ENCODE results near the gene FILIP1L.
"Not testable (repeated sequence)": the region's sequence is repeated elsewhere in the genome, so short reads cannot be mapped to it uniquely, and the experiment has no call there.

Gene FILIP1L

DNA sequence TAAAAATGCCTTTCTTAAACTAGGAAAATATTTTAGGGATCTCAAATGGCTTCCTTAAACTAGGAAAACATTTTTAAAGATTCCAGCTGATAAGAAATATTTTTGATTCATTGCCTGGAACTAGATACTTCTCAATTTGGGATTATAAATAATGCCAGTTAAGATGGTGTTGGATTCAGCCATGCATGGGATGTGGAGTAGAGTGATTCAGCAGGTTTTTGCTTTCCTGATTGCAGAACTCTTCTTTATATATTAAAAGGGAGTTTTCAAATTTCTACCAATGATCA is 15.6 kb downstream of the FILIP1L start:
- DNase-seq (ENCODE audit: low read depth) = no peak

DNA sequence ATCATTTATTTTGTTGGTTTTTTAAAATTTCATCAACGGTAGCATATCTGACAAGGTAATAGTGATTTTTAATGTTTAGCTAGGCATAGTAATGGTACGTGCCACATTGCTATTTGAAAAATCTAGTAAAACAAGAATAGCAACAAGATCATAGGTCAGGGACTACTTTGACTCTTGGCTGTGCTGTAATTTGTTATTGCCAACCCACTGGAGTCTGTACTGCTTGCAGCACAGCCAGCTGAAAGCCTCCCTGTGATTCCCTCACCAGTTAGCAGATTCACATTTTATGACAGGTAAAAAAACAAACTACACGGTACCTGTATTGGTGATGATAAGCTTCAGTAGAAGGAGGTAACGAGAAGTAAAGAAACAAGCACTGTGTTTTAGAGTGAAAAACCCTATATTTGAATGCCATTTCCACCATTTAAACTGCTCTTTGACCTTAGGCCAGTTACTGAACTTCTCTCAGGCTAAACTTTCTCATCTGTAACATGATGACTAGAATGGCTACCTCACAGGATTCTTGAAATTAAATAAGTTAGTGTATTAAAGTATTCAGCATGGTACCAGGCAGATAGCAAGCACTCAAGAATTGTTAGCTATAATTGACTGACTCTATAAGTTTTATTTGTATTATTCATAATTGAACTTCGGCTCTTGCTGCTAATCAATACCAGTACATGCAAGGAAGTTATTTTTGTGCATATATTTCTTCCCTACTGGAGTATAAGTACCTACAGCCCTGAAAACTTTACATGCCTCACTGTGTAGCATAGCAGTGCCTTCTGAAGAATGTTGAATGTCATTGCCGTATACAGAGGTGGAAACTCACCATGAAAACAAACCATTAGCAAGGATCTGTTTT is 16.1 kb downstream of the FILIP1L start:
- no peak for DNase-seq (ENCODE audit: low read depth)

DNA sequence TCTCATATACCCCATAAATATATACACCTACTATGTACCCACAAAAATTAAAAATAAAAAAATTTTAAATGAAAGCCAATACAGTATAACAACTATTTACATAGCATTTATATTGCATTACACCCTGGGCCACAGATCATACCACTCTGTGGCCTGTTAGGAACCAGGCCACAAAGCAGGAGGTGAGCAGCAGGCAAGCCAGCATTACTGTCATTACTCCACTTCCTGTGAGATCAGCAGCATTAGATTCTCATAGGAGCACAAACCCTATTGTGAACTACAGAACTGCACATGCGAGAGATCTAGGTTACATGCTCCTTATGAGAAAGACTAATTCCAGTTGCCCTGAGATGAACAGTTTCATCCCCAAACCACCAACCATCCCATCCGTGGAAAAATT is 17.4 kb downstream of the FILIP1L start:
- DNase-seq (ENCODE audit: low read depth) = no peak

GRCh38 chr3:100096286-100096685 is 18.0 kb downstream of the FILIP1L start:
- DNase-seq (ENCODE audit: low read depth) = not testable (repeated sequence)

DNA sequence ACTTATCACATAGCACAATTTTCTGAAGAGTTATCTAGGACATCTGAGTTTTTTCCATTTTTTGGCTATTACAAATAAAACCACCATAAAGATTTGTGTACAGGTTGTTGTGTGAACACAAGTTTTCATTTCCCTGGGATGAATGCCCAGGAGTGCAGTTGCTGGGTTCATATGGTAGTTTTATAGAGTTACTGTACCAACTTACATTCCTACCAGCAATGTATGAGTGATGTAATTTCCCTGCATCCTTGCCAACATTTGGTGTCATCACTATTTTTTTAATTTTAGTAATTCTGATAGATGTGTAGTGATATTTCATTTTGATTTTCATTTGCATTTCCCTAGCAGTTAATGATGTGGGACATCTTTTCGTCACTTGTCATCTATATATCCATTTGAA is 20.5 kb downstream of the FILIP1L start:
- no peak for DNase-seq (ENCODE audit: low read depth)

DNA sequence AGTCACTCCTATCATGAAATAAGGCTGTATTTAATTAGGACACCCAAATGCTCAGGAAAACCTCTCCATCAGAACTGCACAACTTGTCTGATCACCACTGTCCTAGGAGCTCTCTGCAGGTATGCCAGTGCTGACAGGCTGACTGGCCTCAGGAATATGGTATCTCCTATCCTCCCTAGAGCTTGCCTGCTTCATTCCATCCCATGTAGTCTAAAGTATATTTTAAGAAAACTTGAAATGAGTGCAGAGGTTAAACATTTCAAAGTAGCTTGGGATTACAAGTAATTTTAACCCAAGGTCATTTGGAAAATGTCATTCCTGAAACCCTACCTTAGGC is 23.7 kb downstream of the FILIP1L start:
- DNase-seq (ENCODE audit: low read depth) = no peak

- no peak for DNase-seq (ENCODE audit: low read depth)
These were observed 24.3 kb downstream of the FILIP1L start for GRCh38 chr3:100089812-100090668.

DNA sequence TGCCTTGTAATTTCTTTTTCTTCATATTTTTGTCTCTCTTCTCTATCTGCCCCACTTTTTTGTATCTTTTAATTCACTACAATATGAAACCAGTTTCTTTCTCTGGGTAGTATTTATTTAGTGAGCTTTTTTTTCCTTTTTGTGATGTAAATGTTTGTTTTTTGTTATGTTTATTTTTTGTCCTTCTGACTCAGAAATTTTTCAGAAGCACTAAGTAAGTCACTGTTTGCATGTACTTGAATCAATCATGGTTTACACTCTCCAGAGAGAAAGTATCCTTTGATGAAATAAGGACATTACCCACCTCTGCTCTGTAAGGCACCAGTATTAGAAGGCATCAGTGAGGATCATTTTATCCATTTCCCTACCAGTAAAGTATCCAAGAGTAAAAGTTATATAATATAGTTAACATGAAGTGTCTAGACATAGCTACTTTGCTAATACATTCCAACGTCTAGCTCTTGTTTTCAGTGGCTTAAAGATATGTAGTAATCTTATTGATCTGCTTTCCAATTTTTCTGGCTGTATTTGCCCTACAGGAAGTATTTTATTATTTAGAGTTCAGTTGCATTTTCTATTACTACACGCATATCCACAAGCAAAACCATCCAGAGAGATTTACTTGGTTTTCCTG is 25.4 kb downstream of the FILIP1L start:
- no peak for DNase-seq (ENCODE audit: low read depth)

- DNase-seq (ENCODE audit: low read depth) = no peak
These were observed 27.1 kb downstream of the FILIP1L start for GRCh38 chr3:100087198-100087597.

- no peak for DNase-seq (ENCODE audit: low read depth)
These were observed 27.9 kb downstream of the FILIP1L start for GRCh38 chr3:100086401-100086800.

DNA sequence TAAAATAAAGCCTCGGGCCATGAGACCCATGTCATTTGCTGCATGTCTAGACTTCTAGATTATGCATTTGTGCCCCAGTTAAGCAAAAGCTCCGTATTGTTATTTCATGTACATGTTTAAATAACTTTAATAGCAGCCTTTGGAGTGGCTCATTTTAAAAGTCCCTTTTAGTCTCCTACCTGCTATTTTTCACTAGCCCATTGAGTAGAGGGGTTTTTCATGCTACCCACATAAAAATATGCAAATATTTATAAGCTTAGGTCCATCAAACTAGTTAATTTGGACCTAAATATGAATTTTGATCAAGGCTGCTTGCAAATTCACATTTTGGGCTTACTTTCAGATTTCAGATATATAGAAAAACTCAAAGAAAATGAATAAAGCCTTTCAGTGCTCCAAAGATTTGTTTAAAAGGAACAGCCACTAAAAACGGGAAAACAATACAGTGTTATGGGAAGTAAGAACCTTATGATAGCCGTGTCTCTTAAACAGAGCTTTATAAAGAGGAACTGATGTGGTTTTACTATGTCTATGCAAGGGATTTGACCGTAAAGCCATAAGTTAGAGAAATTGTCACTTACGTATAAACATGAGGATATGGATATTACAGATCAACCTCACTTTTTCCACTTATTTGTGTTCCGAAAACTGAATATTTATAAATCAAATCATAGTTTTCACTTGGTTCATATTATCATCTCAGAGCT is 30.0 kb downstream of the FILIP1L start:
- no peak for DNase-seq (ENCODE audit: low read depth)

DNA sequence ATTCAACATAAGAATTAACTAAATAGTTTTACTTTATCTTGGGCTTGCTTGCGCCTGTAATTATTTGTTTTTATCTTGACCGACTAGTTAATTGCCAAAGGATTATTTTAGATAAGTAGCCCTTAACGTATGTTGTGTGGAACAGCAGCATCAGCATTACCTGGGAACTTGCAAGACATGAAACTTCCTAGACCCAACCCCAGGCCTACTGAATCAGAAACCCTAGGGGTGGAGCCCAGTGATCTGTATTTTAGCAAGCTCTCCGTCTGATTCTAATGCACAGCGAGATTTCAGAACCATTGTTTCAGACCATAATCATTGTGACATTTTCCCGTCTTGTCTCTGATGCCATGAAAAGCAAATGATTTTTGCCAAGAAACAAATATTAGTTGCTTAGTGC is 31.1 kb downstream of the FILIP1L start:
- no peak for DNase-seq (ENCODE audit: low read depth)

GRCh38 chr3:100082714-100083113 is 31.6 kb downstream of the FILIP1L start:
- no peak for DNase-seq (ENCODE audit: low read depth)

- DNase-seq (ENCODE audit: low read depth) = no peak
These were observed 32.2 kb downstream of the FILIP1L start for GRCh38 chr3:100081986-100082692.

GRCh38 chr3:100081311-100081710 is 33.0 kb downstream of the FILIP1L start:
- DNase-seq (ENCODE audit: low read depth) = no peak

DNA sequence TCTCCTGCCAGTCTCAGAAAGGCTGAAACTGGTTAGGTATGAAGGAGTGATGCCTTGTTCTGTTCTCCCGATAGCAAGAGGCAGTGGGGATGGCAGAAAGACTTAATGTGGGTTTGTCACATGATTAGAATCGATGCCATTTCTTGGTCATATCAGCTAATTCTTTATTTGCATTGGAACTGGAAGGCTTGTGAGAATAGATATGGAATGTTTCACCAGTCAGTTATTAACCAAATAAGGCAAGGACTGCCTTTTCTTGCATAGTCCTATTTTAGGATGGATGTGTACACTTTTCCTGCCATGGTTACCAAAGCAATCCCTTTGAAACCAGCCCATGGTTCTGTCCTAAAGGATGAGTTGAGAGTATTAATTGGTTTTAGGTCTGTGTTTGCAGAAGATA is 33.7 kb downstream of the FILIP1L start:
- DNase-seq (ENCODE audit: low read depth) = no peak

DNA sequence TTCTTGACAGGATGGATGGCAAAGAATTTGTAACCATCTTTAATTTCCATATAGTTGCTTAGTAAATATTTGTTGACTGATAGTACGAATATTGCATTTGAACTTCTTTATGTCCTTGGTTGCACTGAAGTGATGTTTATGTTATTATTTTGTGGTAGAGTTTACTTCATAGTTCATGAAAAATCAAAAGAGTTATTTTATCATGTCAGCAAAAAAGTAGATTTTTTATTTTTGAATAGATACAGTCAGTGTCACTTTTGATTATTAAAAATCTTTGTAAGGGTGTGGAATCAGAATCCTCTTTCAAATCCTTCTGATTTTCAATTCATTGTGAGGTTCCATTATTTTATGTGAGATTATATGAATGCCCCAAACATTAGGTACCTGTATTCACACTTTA is 35.0 kb downstream of the FILIP1L start:
- DNase-seq (ENCODE audit: low read depth) = no peak

DNA sequence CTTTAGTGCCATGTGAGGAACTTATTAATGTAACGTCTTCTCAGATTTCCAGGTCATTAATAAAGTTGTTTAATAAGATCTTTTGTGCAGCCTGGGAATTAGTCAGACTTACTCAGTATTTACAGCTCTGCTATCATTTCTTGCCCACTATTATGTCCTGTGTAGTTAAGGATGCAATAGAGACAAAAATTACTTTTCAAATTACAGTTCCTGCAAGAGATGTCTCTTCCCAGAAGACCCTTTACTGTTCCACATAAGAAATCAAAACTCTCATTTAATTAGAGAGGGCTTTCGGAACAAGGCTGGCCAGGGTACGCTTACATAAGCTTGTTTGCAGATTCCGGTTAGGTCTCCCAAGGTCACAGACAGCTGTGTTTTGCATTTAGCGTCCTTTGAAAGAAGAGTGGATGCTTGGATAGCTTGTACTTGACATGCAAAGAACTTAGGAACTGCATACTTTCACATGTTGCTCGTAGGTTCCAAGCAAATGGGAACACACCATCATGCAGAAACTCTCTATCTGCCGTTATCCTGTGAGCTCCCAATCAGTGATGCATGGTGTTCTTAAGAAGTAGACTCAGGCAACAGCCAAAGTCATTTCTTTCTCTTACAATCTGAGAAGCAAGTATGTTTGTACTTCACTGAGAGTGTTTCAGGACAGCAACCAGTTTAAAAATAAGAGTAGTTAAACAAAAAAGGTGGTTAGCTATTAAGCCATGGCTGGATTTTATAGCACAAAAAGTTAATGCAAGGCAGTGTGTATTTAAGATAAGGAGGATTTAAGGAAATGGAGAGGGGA is 37.4 kb downstream of the FILIP1L start:
- no peak for DNase-seq (ENCODE audit: low read depth)

GRCh38 chr3:100075851-100076730 is 38.2 kb downstream of the FILIP1L start:
- DNase-seq (ENCODE audit: low read depth) = no peak

DNA sequence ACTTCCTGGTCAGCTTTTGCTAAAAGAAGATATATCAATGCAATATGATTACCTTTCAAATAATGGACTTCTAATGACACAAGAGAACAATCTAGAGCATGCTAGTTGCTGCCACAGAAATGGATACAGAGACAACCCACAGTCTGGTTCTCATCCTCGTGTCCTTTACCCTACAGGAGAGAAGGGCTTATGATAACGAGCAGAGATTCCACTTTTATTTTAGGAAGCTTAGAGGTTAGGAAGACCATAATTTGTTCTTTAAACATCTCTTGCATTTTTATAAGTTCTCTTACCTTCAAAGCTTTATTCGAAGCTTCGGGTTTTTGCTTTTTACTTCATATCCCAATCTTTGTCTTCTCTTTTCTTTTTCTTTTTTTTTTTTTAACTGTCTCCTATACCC is 39.1 kb downstream of the FILIP1L start:
- DNase-seq (ENCODE audit: low read depth) = no peak
